ENCODE results near the gene TMEM117.

Gene TMEM117

GRCh38 chr12:43969882-43970281 is 134.0 kb downstream of the TMEM117 start:
- Histone ChIP-seq H3K36me3 (no peaks in the 10 kb centered on the region), H3K9me3 (no peaks in the 10 kb centered on the region), H3K27me3 (no peaks in the 10 kb centered on the region), H3K27ac (no peak overlapping the region), H3K4me1 (no peaks in the 10 kb centered on the region), H3K4me3 (no peak overlapping the region)
- TF ChIP-seq CTCF (IDR thresholded peaks at IDR 0.05) = no peak
- no peak for DNase-seq
- intact Hi-C loops (cut with DNase I; ENCODE audit: low total_unique reads) = no loop called here

- Histone ChIP-seq H3K36me3 (no peaks in the 10 kb centered on the region), H3K4me1 (no peaks in the 10 kb centered on the region), H3K9me3 (no peaks in the 10 kb centered on the region), H3K27me3 (no peaks in the 10 kb centered on the region), H3K4me3 (no peak overlapping the region), H3K27ac (no peak overlapping the region)
- DNase-seq = no peak
- TF ChIP-seq CTCF (IDR thresholded peaks at IDR 0.05) = no peak
- intact Hi-C loops (cut with DNase I; ENCODE audit: low total_unique reads) = no loop called here
Measured at GRCh38 chr12:43973385-43973784, 137.5 kb downstream of the TMEM117 start.

- no peaks in the 10 kb centered on the region for H3K36me3 ChIP-seq
- TF ChIP-seq CTCF (IDR thresholded peaks at IDR 0.05) = no peak
- no peaks in the 10 kb centered on the region for H3K27me3 ChIP-seq
- DNase-seq = no peak
- no peak overlapping the region for H3K4me3 ChIP-seq
- no peak overlapping the region for H3K27ac ChIP-seq
- intact Hi-C loops (cut with DNase I; ENCODE audit: low total_unique reads) = no loop called here
- H3K4me1 ChIP-seq = no peaks in the 10 kb centered on the region
- no peaks in the 10 kb centered on the region for H3K9me3 ChIP-seq
Measured at GRCh38 chr12:43973993-43974392, 138.1 kb downstream of the TMEM117 start.

- intact Hi-C loops (cut with DNase I; ENCODE audit: low total_unique reads) = no loop called here
- no peak overlapping the region for H3K4me3 ChIP-seq
- H3K36me3 ChIP-seq = no peaks in the 10 kb centered on the region
- no peaks in the 10 kb centered on the region for H3K9me3 ChIP-seq
- no peak for TF ChIP-seq CTCF (IDR thresholded peaks at IDR 0.05)
- DNase-seq = no peak
- H3K27ac ChIP-seq = no peak overlapping the region
- H3K27me3 ChIP-seq = no peaks in the 10 kb centered on the region
- H3K4me1 ChIP-seq = no peaks in the 10 kb centered on the region
Measured at GRCh38 chr12:43976027-43976426, 140.1 kb downstream of the TMEM117 start.

GRCh38 chr12:43978556-43978955 is 142.7 kb downstream of the TMEM117 start:
- intact Hi-C loops (cut with DNase I; ENCODE audit: low total_unique reads) = no loop called here
- no peaks in the 10 kb centered on the region for H3K36me3 ChIP-seq
- TF ChIP-seq CTCF (IDR thresholded peaks at IDR 0.05) = no peak
- H3K4me3 ChIP-seq = no peak overlapping the region
- no peaks in the 10 kb centered on the region for H3K9me3 ChIP-seq
- H3K27me3 ChIP-seq = no peaks in the 10 kb centered on the region
- DNase-seq = no peak
- no peaks in the 10 kb centered on the region for H3K4me1 ChIP-seq
- H3K27ac ChIP-seq = no peak overlapping the region

- Histone ChIP-seq H3K36me3 (no peaks in the 10 kb centered on the region), H3K27ac (no peak overlapping the region), H3K9me3 (no peaks in the 10 kb centered on the region), H3K4me1 (no peaks in the 10 kb centered on the region), H3K27me3 (no peaks in the 10 kb centered on the region), H3K4me3 (no peak overlapping the region)
- TF ChIP-seq CTCF (IDR thresholded peaks at IDR 0.05) = no peak
- no peak for DNase-seq
- intact Hi-C loops (cut with DNase I; ENCODE audit: low total_unique reads) = no loop called here
Measured at GRCh38 chr12:43979450-43979849, 143.6 kb downstream of the TMEM117 start.
